DND-41 (cell line): ENCODE data around the gene NGRN.

Experiments
- ATAC-seq: fragments of 200-7000 bp; cut with Tn5 transposase; 3 replicates; pipeline ENCODE4 v1.9.1; 2021; ENCODE audit warnings: low read depth; ENCODE audit not compliant: insufficient read depth
- DNase-seq: peaks from one replicate; pipeline ENCODE4 v3.0.0-alpha.2; 2020
- H2AFZ ChIP-seq: 2 replicates; pipeline ENCODE4 v1.6.0; 2012; ENCODE audit warnings: low read depth, low read length
- H3K27ac ChIP-seq: 2 replicates; pipeline ENCODE4 v1.5.1; 2012; ENCODE audit warnings: low read length, inconsistent platforms
- H3K27me3 ChIP-seq: fragments of 200-600 bp; sonication (generic); 2 replicates; pipeline ENCODE4 v1.6.0; 2012; ENCODE audit warnings: low read length, mild to moderate bottlenecking, inconsistent platforms; ENCODE audit not compliant: insufficient read depth, poor library complexity
- H3K36me3 ChIP-seq: 2 replicates; pipeline ENCODE4 v1.5.1; 2012; ENCODE audit warnings: low read length, inconsistent platforms; ENCODE audit not compliant: insufficient read depth
- H3K4me1 ChIP-seq: 2 replicates; pipeline ENCODE4 v1.5.1; 2012; ENCODE audit warnings: mild to moderate bottlenecking, low read length; ENCODE audit not compliant: insufficient read depth
- H3K4me2 ChIP-seq: 2 replicates; pipeline ENCODE4 v1.6.0; 2012; ENCODE audit warnings: mild to moderate bottlenecking, moderate library complexity, low read length, inconsistent platforms; ENCODE audit not compliant: insufficient read depth
- H3K4me3 ChIP-seq, 2 experiments: fragments of 200-600 bp in 1 of 2; shearing (Covaris generic) in 1 of 2; 2 replicates each; pipeline ENCODE4 v1.5.1; 2012 to 2016; ENCODE audit warnings: inconsistent platforms in 2 of 2, low read length in 2 of 2, mild to moderate bottlenecking in 2 of 2, low read depth in 1 of 2, moderate library complexity in 1 of 2
- H3K79me2 ChIP-seq: 2 replicates; pipeline ENCODE4 v1.6.0; 2012; ENCODE audit warnings: low read length, inconsistent platforms; ENCODE audit not compliant: insufficient read depth
- H3K9ac ChIP-seq: 2 replicates; pipeline ENCODE4 v1.6.0; 2012; ENCODE audit warnings: low read depth, mild to moderate bottlenecking, inconsistent platforms, low read length, moderate library complexity
- H3K9me3 ChIP-seq: 2 replicates; pipeline ENCODE4 v1.5.1; 2012; ENCODE audit warnings: low read length, moderate library complexity, mild to moderate bottlenecking, inconsistent platforms; ENCODE audit not compliant: insufficient read depth, severe bottlenecking
- H4K20me1 ChIP-seq: 2 replicates; pipeline ENCODE4 v1.6.0; 2012; ENCODE audit warnings: low read length; ENCODE audit not compliant: insufficient read depth
- CTCF ChIP-seq: IDR thresholded peaks from 2 replicates; pipeline ENCODE4 v1.5.1; 2012; ENCODE audit warnings: borderline replicate concordance, low read length, moderate library complexity, mild to moderate bottlenecking; ENCODE audit not compliant: poor library complexity, severe bottlenecking; ENCODE audit errors: extremely low read depth
- EZH2 ChIP-seq: IDR thresholded peaks from 3 replicates; pipeline ENCODE4 v1.6.1; 2012; ENCODE audit warnings: borderline replicate concordance, low read depth, mild to moderate bottlenecking, moderate library complexity, low read length, inconsistent platforms; ENCODE audit not compliant: severe bottlenecking

NGRN gene

GRCh38 chr15:90306560-90306959 lies 41.1 kb downstream of the NGRN start:
- H3K4me1 ChIP-seq: peaks cover under 1% of the 10 kb centered on the region; the same call in 1 of the 2 replicates
- no peaks in the 10 kb centered on the region for H3K27me3 ChIP-seq
- no peak overlapping the region for H3K27ac ChIP-seq
- H3K4me3 ChIP-seq: no peak overlapping the region
- H3K36me3 ChIP-seq: no peaks in the 10 kb centered on the region
- TF ChIP-seq CTCF: no peak
- no peak for TF ChIP-seq EZH2
- DNase-seq: no peak
- no peak overlapping the region for H3K9ac ChIP-seq
- no peak for ATAC-seq
- H3K9me3 ChIP-seq: no peaks in the 10 kb centered on the region
- no peaks in the 10 kb centered on the region for H3K79me2 ChIP-seq
- H2AFZ ChIP-seq: no peak overlapping the region
- H4K20me1 ChIP-seq: no peaks in the 10 kb centered on the region
- H3K4me2 ChIP-seq: no peak overlapping the region

- DNase-seq: no peak
- Histone ChIP-seq H3K9ac (no peak overlapping the region), H3K4me3 (no peak overlapping the region), H3K9me3 (no peaks in the 10 kb centered on the region), H3K27ac (no peak overlapping the region), H2AFZ (no peak overlapping the region), H4K20me1 (no peaks in the 10 kb centered on the region), H3K36me3 (no peaks in the 10 kb centered on the region), H3K4me2 (no peak overlapping the region), H3K4me1 (no peaks in the 10 kb centered on the region), H3K27me3 (no peaks in the 10 kb centered on the region), H3K79me2 (no peaks in the 10 kb centered on the region)
- TF ChIP-seq CTCF (no peak), EZH2 (no peak)
- no peak for ATAC-seq
Measured at GRCh38 chr15:90307661-90308060, 42.2 kb downstream of the NGRN start.

GRCh38 chr15:90309020-90309419 lies 43.5 kb downstream of the NGRN start:
- H3K27me3 ChIP-seq: no peaks in the 10 kb centered on the region
- no peak overlapping the region for H3K27ac ChIP-seq
- no peaks in the 10 kb centered on the region for H3K4me1 ChIP-seq
- H3K36me3 ChIP-seq: no peaks in the 10 kb centered on the region
- H3K9ac ChIP-seq: no peak overlapping the region
- no peaks in the 10 kb centered on the region for H3K79me2 ChIP-seq
- no peak for TF ChIP-seq EZH2
- ATAC-seq (no peak), DNase-seq (no peak)
- H3K9me3 ChIP-seq: no peaks in the 10 kb centered on the region
- no peak overlapping the region for H2AFZ ChIP-seq
- H4K20me1 ChIP-seq: no peaks in the 10 kb centered on the region
- no peak overlapping the region for H3K4me3 ChIP-seq
- H3K4me2 ChIP-seq: no peak overlapping the region

GRCh38 chr15:90315278-90315982 lies 50.0 kb downstream of the NGRN start:
- Histone ChIP-seq H3K9ac (no peak overlapping the region), H4K20me1 (no peaks in the 10 kb centered on the region), H3K36me3 (no peaks in the 10 kb centered on the region), H3K4me2 (no peak overlapping the region), H3K9me3 (no peaks in the 10 kb centered on the region), H3K4me3 (no peak overlapping the region), H3K27ac (no peak overlapping the region), H3K79me2 (no peaks in the 10 kb centered on the region), H3K4me1 (peaks cover 6% of the 10 kb centered on the region), H3K27me3 (no peaks in the 10 kb centered on the region), H2AFZ (no peak overlapping the region)
- DNase-seq (no peak), ATAC-seq (no peak)
- TF ChIP-seq EZH2 (no peak), CTCF (no peak)
